ENCODE results near the gene FUS. TPM values are rescaled to one million over a fixed set of nuclear protein-coding genes. Genes with fewer than 3 reads are reported as not detected.

The FUS gene
- total and polyA plus RNA-seq, 2 donors (not counting 3 experiments of a cell fraction or from before 2014, with no cell fraction given): 307 to 569 TPM

GRCh38 chr16:31219154-31219741, 39.3 kb downstream of the FUS start:
- Histone ChIP-seq H3K4me2 (ENCODE audit: insufficient read depth, low read length) (no peak overlapping the region), H3K9ac (replicated peaks; ENCODE audit: extremely low read depth, insufficient read depth, low read length) (no peak overlapping the region), H4K20me1 (replicated peaks; ENCODE audit: control insufficient read depth, extremely low read depth, insufficient read depth, low read length) (no peaks in the 10 kb centered on the region), H3K4me3 (replicated peaks in 1 of 3; ENCODE audit: insufficient read depth in 1 of 3, low read depth in 1 of 3, low read length in 3 of 3) (no peak overlapping the region), H3K36me3 (ENCODE audit: control insufficient read depth in 2 of 2, extremely low read depth in 1 of 2, insufficient read depth in 2 of 2, low read length in 2 of 2) (no peaks in the 10 kb centered on the region), H3K79me2 (ENCODE audit: control insufficient read depth, insufficient read depth, low read length) (no peaks in the 10 kb centered on the region), H3K27me3 (ENCODE audit: control insufficient read depth in 2 of 2, insufficient read depth in 2 of 2, low read length in 2 of 2) (peaks cover 23 to 34% of the 10 kb centered on the region in 2 experiments), H3K9me3 (replicated peaks; ENCODE audit: control insufficient read depth, insufficient read depth, low read length) (no peaks in the 10 kb centered on the region), H2AFZ (ENCODE audit: low read depth, low read length) (no peak overlapping the region), H3K27ac (ENCODE audit: insufficient read depth, low read depth, low read length) (no peak overlapping the region), H3K9me1 (replicated peaks; ENCODE audit: control insufficient read depth, extremely low read depth, insufficient read depth, low read length) (no peaks in the 10 kb centered on the region), H3K4me1 (ENCODE audit: control insufficient read depth, extremely low read depth, insufficient read depth, low read length) (no peaks in the 10 kb centered on the region)
- intact Hi-C loops (cut with micrococcal nuclease) (no loop called here), dilution Hi-C loops (cut with MboI; ENCODE audit: extremely low pct_ligation_motif_present, low sequenced_read_pairs) (no loop called here)
- no peak for DNase-seq (ENCODE audit: low read depth, low spot score)
- BruUV-seq (replicated peaks): no TSS peak
- TF ChIP-seq EZH2 (IDR thresholded peaks at IDR 0.05; ENCODE audit: borderline replicate concordance, low read depth, low read length, severe bottlenecking): no peak
- TF ChIP-seq GATA2 (IDR thresholded peaks at IDR 0.05; ENCODE audit: insufficient read depth, insufficient read length, low read depth, low read length): no peak
- no peak for TF ChIP-seq JUN (IDR thresholded peaks at IDR 0.05; ENCODE audit: borderline replicate concordance, insufficient read depth, insufficient read length, low read depth)
- TF ChIP-seq, protein P1, sequence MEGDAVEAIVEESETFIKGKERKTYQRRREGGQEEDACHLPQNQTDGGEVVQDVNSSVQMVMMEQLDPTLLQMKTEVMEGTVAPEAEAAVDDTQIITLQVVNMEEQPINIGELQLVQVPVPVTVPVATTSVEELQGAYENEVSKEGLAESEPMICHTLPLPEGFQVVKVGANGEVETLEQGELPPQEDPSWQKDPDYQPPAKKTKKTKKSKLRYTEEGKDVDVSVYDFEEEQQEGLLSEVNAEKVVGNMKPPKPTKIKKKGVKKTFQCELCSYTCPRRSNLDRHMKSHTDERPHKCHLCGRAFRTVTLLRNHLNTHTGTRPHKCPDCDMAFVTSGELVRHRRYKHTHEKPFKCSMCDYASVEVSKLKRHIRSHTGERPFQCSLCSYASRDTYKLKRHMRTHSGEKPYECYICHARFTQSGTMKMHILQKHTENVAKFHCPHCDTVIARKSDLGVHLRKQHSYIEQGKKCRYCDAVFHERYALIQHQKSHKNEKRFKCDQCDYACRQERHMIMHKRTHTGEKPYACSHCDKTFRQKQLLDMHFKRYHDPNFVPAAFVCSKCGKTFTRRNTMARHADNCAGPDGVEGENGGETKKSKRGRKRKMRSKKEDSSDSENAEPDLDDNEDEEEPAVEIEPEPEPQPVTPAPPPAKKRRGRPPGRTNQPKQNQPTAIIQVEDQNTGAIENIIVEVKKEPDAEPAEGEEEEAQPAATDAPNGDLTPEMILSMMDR (IDR thresholded peaks at IDR 0.05; ENCODE audit: extremely low read depth in 1 of 2, insufficient read depth in 1 of 2, low read depth in 1 of 2, low read length in 2 of 2): no peak
- TF ChIP-seq, protein P2, sequence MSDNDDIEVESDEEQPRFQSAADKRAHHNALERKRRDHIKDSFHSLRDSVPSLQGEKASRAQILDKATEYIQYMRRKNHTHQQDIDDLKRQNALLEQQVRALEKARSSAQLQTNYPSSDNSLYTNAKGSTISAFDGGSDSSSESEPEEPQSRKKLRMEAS (IDR thresholded peaks at IDR 0.05; ENCODE audit: insufficient read depth, insufficient read length): no peak
- no peak for TF ChIP-seq FOS (IDR thresholded peaks at IDR 0.05; ENCODE audit: borderline replicate concordance, insufficient read depth, low read length)
- no peak for TF ChIP-seq POLR2A (IDR thresholded peaks at IDR 0.05; ENCODE audit: low read depth, low read length)
- no peak for TF ChIP-seq MYC (IDR thresholded peaks at IDR 0.05; ENCODE audit: low read depth, low read length)
- no peak for TF ChIP-seq POLR2AphosphoS5 (IDR thresholded peaks at IDR 0.05; ENCODE audit: insufficient read depth, low read depth, low read length)
- CTCF ChIA-PET: no interaction called here
- no peak for FAIRE-seq
- POLR2A ChIA-PET: no interaction called here
